Measurements from ENCODE around the gene RNASE12. TPM values are rescaled to one million over a fixed set of nuclear protein-coding genes. Genes with fewer than 3 reads are reported as not detected.

RNASE12 gene
- total RNA-seq, 1 experiment from 2014 or later: not detected

GRCh38 chr14:20631880-20632389 lies 40.8 kb upstream of the RNASE12 start:
- BruUV-seq (replicated peaks): no TSS peak

More at GRCh38 chr14:20631880-20632389, 40.8 kb upstream of the RNASE12 start:
- Histone ChIP-seq H3K4me1 (ENCODE audit: control insufficient read depth in 1 of 2, insufficient read depth in 2 of 2, low read length in 2 of 2) (peaks cover 0 to 28% of the 10 kb centered on the region in 2 experiments; a peak in 3 of 4 replicates), H3K9me2 (ENCODE audit: insufficient read depth) (no peaks in the 10 kb centered on the region), H3K4me2 (ENCODE audit: low read length) (peak overlapping the region; percentile 75), H3K4me3 (replicated peaks in 1 of 2; ENCODE audit: low read depth in 1 of 2, low read length in 2 of 2) (peak overlapping the region; percentile 30 to 42; a peak in 2 of 4 replicates), H3K9me3 (ENCODE audit: control insufficient read depth in 1 of 2, insufficient read depth in 1 of 2, low read depth in 1 of 2, low read length in 2 of 2) (no peaks in the 10 kb centered on the region), H3K9ac (ENCODE audit: low read length) (no peak overlapping the region), H3K27ac (ENCODE audit: low read depth, low read length) (no peak overlapping the region), H3K27me3 (ENCODE audit: insufficient read depth, low read length) (no peaks in the 10 kb centered on the region; the same call in 1 of the 2 replicates), H3K36me3 (ENCODE audit: control insufficient read depth in 1 of 2, insufficient read depth in 2 of 2, low read length in 2 of 2) (no peaks in the 10 kb centered on the region), H4K20me1 (ENCODE audit: insufficient read depth) (no peaks in the 10 kb centered on the region), H2AFZ (ENCODE audit: low read depth, low read length, poor library complexity, severe bottlenecking) (no peak overlapping the region), H3K79me2 (ENCODE audit: insufficient read depth, low read length) (no peaks in the 10 kb centered on the region)
- ChIA-PET POLR2A (interaction anchor here (1.2 to 1.7 kb wide), 2 partner anchors 18 to 53 kb away, joined by 3 to 4 read pairs; partner anchors contain the start of gene RNASE4), RAD21 (ENCODE audit: low non-redundant PET in 1 of 2, low total read pairs in 2 of 2, uncharacterized antibody in 2 of 2, unreplicated experiment in 2 of 2) (interaction anchor here (0.7 kb wide), 2 partner anchors 21 kb away, joined by 3 to 4 read pairs; no protein-coding TSS in a partner anchor), CTCF (interaction anchor here (1.3 kb wide), 1 partner anchor 19 kb away, joined by 4 read pairs; no protein-coding TSS in a partner anchor)
- intact Hi-C loops (cut with micrococcal nuclease): loop anchor here (1.0 kb wide), 1 partner anchor 50 kb away; no protein-coding TSS in a partner anchor
- DNase-seq (ENCODE audit: low read depth, low spot score) (no peak), ATAC-seq (no peak)
- no peak for TF ChIP-seq SIN3A (IDR thresholded peaks at IDR 0.05; ENCODE audit: low read depth)
- peak; percentile 51 for TF ChIP-seq REST (IDR thresholded peaks at IDR 0.05; ENCODE audit: low read depth)

All from HCT116 (cell line).